Endothelial cell of umbilical vein (primary cell): ENCODE data around the gene UBE2E2.

Experiments
- GATA2 ChIP-seq: IDR thresholded peaks from 2 replicates; pipeline ENCODE4 v1.7.0; 2011; ENCODE audit warnings: low read depth, mild to moderate bottlenecking, moderate library complexity, mixed read lengths, low read length; ENCODE audit not compliant: insufficient read length, insufficient read depth
- POLR2A ChIP-seq: IDR thresholded peaks from 2 replicates; pipeline ENCODE4 v1.6.1; 2012; ENCODE audit warnings: low read depth, mild to moderate bottlenecking, control low read depth, low read length
- TF ChIP-seq, protein P1 (sequence below), 2 donors: IDR thresholded peaks; 1 replicate in 1 of 2; 2 replicates in 1 of 2; pipeline ENCODE4 v1.5.1; 2011; ENCODE audit warnings: low read length in 2 of 2, mild to moderate bottlenecking in 2 of 2, moderate library complexity in 2 of 2, control low read depth in 1 of 2, inconsistent platforms in 1 of 2, low read depth in 1 of 2; ENCODE audit not compliant: insufficient read depth in 1 of 2; ENCODE audit errors: extremely low read depth in 1 of 2
- TF ChIP-seq, protein P2 (sequence below): IDR thresholded peaks from 2 replicates; pipeline ENCODE4 v1.6.1; 2011; ENCODE audit not compliant: insufficient read depth, insufficient read length

DNA sequence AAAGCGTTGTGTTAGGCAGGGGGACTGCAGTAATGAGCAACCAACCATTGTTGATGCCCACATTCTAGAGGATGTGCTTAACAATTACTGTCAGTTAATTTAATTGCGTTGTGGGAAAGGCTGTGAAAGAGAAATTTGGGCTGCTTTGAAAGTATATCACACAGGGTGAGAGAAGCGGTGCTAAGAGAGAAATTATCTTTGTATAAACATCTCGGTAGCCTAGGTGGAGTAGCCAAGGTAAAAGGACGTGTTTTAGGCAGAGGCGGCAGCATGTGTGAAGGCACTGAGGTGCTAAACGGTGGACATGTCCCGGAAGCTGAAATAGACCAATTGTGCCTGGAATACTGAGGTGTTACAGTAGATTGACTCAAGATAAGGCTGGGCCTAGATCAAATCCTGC is 71.9 kb downstream of the UBE2E2 start:
- no peak for TF ChIP-seq POLR2A
- TF ChIP-seq, protein P1, sequence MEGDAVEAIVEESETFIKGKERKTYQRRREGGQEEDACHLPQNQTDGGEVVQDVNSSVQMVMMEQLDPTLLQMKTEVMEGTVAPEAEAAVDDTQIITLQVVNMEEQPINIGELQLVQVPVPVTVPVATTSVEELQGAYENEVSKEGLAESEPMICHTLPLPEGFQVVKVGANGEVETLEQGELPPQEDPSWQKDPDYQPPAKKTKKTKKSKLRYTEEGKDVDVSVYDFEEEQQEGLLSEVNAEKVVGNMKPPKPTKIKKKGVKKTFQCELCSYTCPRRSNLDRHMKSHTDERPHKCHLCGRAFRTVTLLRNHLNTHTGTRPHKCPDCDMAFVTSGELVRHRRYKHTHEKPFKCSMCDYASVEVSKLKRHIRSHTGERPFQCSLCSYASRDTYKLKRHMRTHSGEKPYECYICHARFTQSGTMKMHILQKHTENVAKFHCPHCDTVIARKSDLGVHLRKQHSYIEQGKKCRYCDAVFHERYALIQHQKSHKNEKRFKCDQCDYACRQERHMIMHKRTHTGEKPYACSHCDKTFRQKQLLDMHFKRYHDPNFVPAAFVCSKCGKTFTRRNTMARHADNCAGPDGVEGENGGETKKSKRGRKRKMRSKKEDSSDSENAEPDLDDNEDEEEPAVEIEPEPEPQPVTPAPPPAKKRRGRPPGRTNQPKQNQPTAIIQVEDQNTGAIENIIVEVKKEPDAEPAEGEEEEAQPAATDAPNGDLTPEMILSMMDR (IDR thresholded peaks at IDR 0.05; ENCODE audit: extremely low read depth in 1 of 2, insufficient read depth in 1 of 2, low read depth in 1 of 2, low read length in 2 of 2) = no peak
- TF ChIP-seq, protein P2, sequence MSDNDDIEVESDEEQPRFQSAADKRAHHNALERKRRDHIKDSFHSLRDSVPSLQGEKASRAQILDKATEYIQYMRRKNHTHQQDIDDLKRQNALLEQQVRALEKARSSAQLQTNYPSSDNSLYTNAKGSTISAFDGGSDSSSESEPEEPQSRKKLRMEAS = no peak
- TF ChIP-seq GATA2 = no peak
